ENCODE data around the gene DCLK2.

DNA sequence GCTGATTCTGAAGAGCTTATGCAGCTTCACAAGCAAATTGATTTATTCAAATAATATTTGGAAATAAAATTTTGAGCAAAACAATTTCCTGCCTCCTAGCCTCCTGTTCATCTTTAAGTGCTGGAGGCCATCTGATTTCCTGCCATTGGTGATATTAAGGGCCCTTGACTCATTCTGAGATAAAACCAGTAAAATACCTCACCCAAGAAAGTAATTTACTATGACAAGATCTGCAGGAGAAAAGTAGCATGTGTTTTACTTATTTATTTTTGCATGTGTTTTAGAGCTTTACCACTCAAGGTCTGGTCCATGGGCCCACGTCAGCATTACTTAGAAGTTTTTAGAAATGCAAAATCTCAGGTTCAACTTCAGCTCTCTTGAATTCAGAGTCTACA is 67.7 kb downstream of the DCLK2 start:
- TF ChIP-seq POLR2A (IDR thresholded peaks at IDR 0.05; ENCODE audit: borderline replicate concordance, extremely low read depth, insufficient read depth, insufficient read length) (no peak), CTCF (IDR thresholded peaks at IDR 0.05 in 2 of 3, conservative IDR thresholded peaks at IDR 0.05 in 1 of 3; ENCODE audit: borderline replicate concordance in 1 of 3, insufficient read depth in 1 of 3, low read depth in 2 of 3, low read length in 2 of 3) (no peak), EGR1 (IDR thresholded peaks at IDR 0.05; ENCODE audit: low read depth) (no peak), SIN3A (IDR thresholded peaks at IDR 0.05; ENCODE audit: low read depth) (no peak), TCF7L2 (IDR thresholded peaks at IDR 0.05; ENCODE audit: borderline replicate concordance, extremely low read depth, insufficient read depth, insufficient read length) (no peak), ZNF274 (IDR thresholded peaks at IDR 0.05; ENCODE audit: low read depth, low read length) (no peak)
- TF ChIP-seq, protein P1, sequence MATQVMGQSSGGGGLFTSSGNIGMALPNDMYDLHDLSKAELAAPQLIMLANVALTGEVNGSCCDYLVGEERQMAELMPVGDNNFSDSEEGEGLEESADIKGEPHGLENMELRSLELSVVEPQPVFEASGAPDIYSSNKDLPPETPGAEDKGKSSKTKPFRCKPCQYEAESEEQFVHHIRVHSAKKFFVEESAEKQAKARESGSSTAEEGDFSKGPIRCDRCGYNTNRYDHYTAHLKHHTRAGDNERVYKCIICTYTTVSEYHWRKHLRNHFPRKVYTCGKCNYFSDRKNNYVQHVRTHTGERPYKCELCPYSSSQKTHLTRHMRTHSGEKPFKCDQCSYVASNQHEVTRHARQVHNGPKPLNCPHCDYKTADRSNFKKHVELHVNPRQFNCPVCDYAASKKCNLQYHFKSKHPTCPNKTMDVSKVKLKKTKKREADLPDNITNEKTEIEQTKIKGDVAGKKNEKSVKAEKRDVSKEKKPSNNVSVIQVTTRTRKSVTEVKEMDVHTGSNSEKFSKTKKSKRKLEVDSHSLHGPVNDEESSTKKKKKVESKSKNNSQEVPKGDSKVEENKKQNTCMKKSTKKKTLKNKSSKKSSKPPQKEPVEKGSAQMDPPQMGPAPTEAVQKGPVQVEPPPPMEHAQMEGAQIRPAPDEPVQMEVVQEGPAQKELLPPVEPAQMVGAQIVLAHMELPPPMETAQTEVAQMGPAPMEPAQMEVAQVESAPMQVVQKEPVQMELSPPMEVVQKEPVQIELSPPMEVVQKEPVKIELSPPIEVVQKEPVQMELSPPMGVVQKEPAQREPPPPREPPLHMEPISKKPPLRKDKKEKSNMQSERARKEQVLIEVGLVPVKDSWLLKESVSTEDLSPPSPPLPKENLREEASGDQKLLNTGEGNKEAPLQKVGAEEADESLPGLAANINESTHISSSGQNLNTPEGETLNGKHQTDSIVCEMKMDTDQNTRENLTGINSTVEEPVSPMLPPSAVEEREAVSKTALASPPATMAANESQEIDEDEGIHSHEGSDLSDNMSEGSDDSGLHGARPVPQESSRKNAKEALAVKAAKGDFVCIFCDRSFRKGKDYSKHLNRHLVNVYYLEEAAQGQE (IDR thresholded peaks at IDR 0.05; ENCODE audit: low read depth), result no peak

All from HCT116 (cell line).